Pancreas (tissue), 10 donors: Measurements from ENCODE around the gene ANKH. TPM values are rescaled to one million over a fixed set of nuclear protein-coding genes. Genes with fewer than 3 reads are reported as not detected.

Experiments used
- ATAC-seq, 4 donors: fragments of 200-7000 bp; cut with Tn5 transposase; one replicate each; pipeline versions ENCODE4 v1.8.0 to v1.9.1; 2020; ENCODE audit warnings: mild to moderate bottlenecking in 4 of 4, moderate library complexity in 4 of 4
- DNase-seq, 6 donors: peaks; one replicate each; pipeline ENCODE4 v3.0.0-alpha.2; 2020
- FAIRE-seq: peaks from 2 replicates; lab custom pipeline; 2012; peaks lifted over from hg19 to GRCh38; lab: Jason Lieb, UNC
- H3K27ac ChIP-seq, 4 donors: fragments of 200-600 bp; sonication (generic); 1 replicate in 3 of 4; 2 replicates in 1 of 4; pipeline versions ENCODE4 v1.5.0 to v1.8.0; 2020
- H3K27me3 ChIP-seq, 4 donors: fragments of 200-600 bp; one replicate each; pipeline ENCODE4 v1.8.0; 2021
- H3K36me3 ChIP-seq, 3 donors: fragments of 200-600 bp; sonication (generic) in 1 of 3; one replicate each; pipeline versions ENCODE4 v1.5.0 to v1.8.0; 2020 to 2021
- H3K4me1 ChIP-seq, 3 donors: fragments of 200-600 bp; one replicate each; pipeline ENCODE4 v1.8.0; 2021
- H3K4me3 ChIP-seq, 4 donors: fragments of 200-600 bp; sonication (generic) in 2 of 4; one replicate each; pipeline versions ENCODE4 v1.5.0 to v1.8.0; 2020 to 2021
- H3K9me3 ChIP-seq, 4 donors: fragments of 200-600 bp; one replicate each; pipeline ENCODE4 v1.8.0; 2021
- CTCF ChIP-seq, 4 donors: fragments of 200-600 bp; sonication (generic) in 3 of 4; IDR thresholded peaks; one replicate each; pipeline versions ENCODE4 v1.5.0 to v1.8.0; 2021; ENCODE audit warnings: antibody characterized with exemption in 4 of 4
- WGBS, 2 donors: extraction: QIAGEN DNeasy Blood & Tissue Kit; methylation state at CpG; one replicate each; pipeline ENCODE4 v1.1.7; 2013; 5-methylcytosine and 5-hydroxymethylcytosine counted together
- intact Hi-C, 3 donors: fragments of 100-400 bp; cut with DNase I; formaldehyde crosslinking; loops; one replicate each; pipeline versions ENCODE4 v1.11.1 to v1.14.2; 2022
- polyA plus RNA-seq, 2 donors: library from polyadenylated mRNA; stranded (reverse); fragments of 200-250 nt; gene quantifications; one replicate each; pipeline ENCODE4 v1.2.3, GENCODE V29; 2013
- total RNA-seq, 6 donors: library from RNA; stranded (reverse); fragmentation: NEBNext Ultra II Directional in 4 of 6; extraction: Animal tissue kit (Norgen Biotek cat#: 25700) in 4 of 6; gene quantifications; one replicate each; pipeline versions ENCODE4 v1.2.1 to v1.2.4, GENCODE V29; 2021 to 2023
- donor health status: healthy with polysubstance abuse.
- donor health status: DM: no; HTN: no; CAD: no; lungs with moderate emphysema.
- donor health status: DM: no; HTN: no; CAD: no.
- donor health status: control.
- donor health status: control.
- donor health status: Bipolar disorder and iron deficiency.
- donor health status: DM: yes; HTN: yes; CAD: no.
- donor health status: DM: no; HTN: no; CAD: no.
- donor health status: DM: no; HTN: no; CAD: no.
- donor health status: DM: yes; HTN: yes; CAD: no.

ANKH gene
- total and polyA plus RNA-seq, 8 donors, result 11.8 to 48.6 (median 37.7) TPM

- Histone ChIP-seq H3K27me3 (no peaks in the 10 kb centered on the region), H3K4me3 (no peak overlapping the region), H3K4me1 (peaks cover 0 to 3% (median 0%) of the 10 kb centered on the region in 3 donors), H3K9me3 (no peaks in the 10 kb centered on the region), H3K27ac (no peak overlapping the region), H3K36me3 (no peaks in the 10 kb centered on the region)
- intact Hi-C loops, result no loop called here
- ATAC-seq (no peak), DNase-seq (no peak), FAIRE-seq (no peak)
- WGBS, 2 donors, result 87 to 93% methylated on average over 6 of the region's 6 CpGs
- TF ChIP-seq CTCF (IDR thresholded peaks at IDR 0.05), result no peak
These were observed 94.4 kb downstream of the ANKH start for GRCh38 chr5:14777187-14777586.

- Histone ChIP-seq H3K27me3 (no peaks in the 10 kb centered on the region), H3K4me1 (peaks cover 0 to 3% (median 0%) of the 10 kb centered on the region in 3 donors), H3K36me3 (no peaks in the 10 kb centered on the region), H3K4me3 (no peak overlapping the region), H3K9me3 (no peaks in the 10 kb centered on the region), H3K27ac (no peak overlapping the region)
- no peak for TF ChIP-seq CTCF (IDR thresholded peaks at IDR 0.05)
- 80 to 86% methylated on average over 5 of the region's 5 CpGs for WGBS, 2 donors
- intact Hi-C loops, result no loop called here
- ATAC-seq, result no peak
- no peak for DNase-seq
- FAIRE-seq, result no peak
These were observed 95.0 kb downstream of the ANKH start for GRCh38 chr5:14776602-14777001.

GRCh38 chr5:14775857-14776256 lies 95.7 kb downstream of the ANKH start:
- 69 to 79% methylated on average over 7 of the region's 7 CpGs for WGBS, 2 donors
- Histone ChIP-seq H3K27ac (no peak overlapping the region), H3K4me1 (peaks cover 0 to 3% (median 0%) of the 10 kb centered on the region in 3 donors), H3K27me3 (no peaks in the 10 kb centered on the region), H3K4me3 (no peak overlapping the region), H3K9me3 (no peaks in the 10 kb centered on the region), H3K36me3 (no peaks in the 10 kb centered on the region)
- DNase-seq (peak in 1 of 6 donors; percentile 36), FAIRE-seq (no peak), ATAC-seq (no peak)
- intact Hi-C loops, result no loop called here
- TF ChIP-seq CTCF (IDR thresholded peaks at IDR 0.05), result no peak

DNA sequence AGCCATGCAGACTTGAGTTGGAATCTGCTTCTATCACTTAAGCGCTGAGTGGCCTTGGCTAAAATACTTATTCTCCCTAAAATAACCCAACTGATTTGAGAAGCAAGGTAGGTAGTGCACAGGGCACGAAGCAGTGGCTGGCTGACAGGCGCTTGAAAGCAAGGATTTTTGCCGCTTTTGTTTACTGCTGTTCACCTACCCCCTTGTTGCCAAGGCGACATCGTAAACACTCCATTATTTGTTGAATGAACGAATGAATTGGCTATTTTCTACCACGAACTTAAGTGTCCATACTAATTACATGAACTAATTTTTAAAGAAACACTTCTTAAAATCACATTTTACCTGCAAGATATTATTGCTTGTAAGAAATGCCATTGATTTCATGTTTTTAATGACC lies 98.0 kb downstream of the ANKH start:
- FAIRE-seq, result no peak
- peaks cover 0 to 3% (median 0%) of the 10 kb centered on the region in 3 donors for H3K4me1 ChIP-seq

More for the DNA sequence above, 98.0 kb downstream of the ANKH start:
- H3K4me3 ChIP-seq, result no peak overlapping the region
- 61 to 62% methylated on average over 8 of the region's 8 CpGs for WGBS, 2 donors
- no peaks in the 10 kb centered on the region for H3K36me3 ChIP-seq
- no peak for TF ChIP-seq CTCF (IDR thresholded peaks at IDR 0.05)
- no peaks in the 10 kb centered on the region for H3K27me3 ChIP-seq
- no peaks in the 10 kb centered on the region for H3K9me3 ChIP-seq
- H3K27ac ChIP-seq, result no peak overlapping the region
- no peak for DNase-seq
- peak in 1 of 4 donors; percentile 26 for ATAC-seq
- intact Hi-C loops, result no loop called here
